GM15510 (cell line): ENCODE results near the gene MAP1S.

ENCODE experiments used
- POLR2A ChIP-seq: IDR thresholded peaks from 3 replicates; pipeline ENCODE4 v1.6.1; 2011; ENCODE audit warnings: borderline replicate concordance; ENCODE audit not compliant: insufficient read length; ENCODE audit errors: extremely low read depth

The MAP1S gene

DNA sequence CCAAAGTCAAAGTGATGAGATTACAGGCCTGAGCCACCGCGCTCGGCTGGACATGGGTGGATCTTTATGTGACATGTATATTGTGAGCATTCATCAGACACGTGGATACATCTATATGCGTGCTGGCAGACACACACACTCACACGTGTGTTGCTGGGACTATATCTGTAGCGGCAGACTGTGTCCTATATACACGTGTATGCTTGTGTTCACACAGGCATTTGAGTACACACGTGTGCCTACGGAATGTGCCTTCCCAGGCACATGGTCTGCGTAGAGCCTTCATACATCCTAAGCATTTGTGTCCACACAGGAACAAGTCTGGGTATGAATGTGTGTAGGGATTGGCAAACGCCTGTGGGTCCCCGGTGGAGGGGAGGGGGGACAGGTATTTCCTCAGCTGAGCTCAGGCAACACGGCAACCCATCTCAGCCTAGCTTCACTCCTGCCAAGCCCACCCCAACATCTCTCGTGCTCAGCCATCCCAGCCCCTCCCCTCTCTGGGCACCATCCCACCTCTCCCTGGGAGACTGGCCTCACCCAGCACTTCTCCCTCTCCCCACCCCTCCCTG is 33.7 kb upstream of the MAP1S start:
- TF ChIP-seq POLR2A, result no peak

DNA sequence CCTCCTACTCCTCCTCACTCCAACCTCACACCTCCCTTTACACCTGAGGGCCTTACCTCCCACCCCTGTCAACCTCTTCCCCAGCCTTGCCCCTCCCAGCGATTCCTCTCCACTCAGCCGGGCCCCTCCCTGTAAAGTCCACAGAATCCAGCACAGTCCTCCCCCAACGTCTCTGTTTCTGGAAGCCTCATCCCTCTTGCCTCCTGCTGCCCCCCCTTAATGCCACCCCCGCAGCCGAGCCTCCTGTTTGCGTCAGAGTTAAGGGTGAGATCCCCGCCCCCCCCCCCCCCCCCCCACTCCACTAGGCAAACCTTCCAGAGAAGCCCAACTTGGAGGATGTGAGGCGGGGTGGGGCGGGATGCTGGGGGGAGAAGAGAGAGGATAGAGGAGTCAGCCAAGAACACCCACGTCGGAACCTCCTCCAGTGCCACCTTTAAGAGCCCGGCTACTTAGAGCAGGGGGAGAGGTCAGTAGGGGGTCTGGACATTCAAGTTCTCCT is 33.2 kb upstream of the MAP1S start:
- no peak for TF ChIP-seq POLR2A

DNA sequence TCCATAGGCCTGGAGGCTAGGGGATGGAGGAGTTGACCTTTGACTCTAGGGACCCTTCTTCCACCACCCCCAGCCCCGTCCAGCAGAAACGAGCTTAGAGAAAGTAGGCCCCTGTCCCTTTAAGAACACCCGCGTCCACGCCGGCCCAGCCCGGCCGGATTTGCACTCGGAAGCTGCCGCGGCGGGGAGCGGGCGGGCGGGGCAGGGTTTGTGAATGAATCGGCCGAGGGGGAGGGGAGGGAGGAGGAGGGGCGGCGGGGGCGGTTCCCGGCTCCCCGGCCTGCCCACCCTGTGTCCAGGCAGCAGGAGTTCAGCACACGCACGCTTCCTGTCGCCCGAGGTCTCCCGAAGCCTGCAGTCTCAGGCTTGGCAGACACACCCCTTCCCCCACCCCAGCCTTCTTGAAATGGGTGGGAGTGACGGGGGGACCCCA is 32.7 kb upstream of the MAP1S start:
- no peak for TF ChIP-seq POLR2A

DNA sequence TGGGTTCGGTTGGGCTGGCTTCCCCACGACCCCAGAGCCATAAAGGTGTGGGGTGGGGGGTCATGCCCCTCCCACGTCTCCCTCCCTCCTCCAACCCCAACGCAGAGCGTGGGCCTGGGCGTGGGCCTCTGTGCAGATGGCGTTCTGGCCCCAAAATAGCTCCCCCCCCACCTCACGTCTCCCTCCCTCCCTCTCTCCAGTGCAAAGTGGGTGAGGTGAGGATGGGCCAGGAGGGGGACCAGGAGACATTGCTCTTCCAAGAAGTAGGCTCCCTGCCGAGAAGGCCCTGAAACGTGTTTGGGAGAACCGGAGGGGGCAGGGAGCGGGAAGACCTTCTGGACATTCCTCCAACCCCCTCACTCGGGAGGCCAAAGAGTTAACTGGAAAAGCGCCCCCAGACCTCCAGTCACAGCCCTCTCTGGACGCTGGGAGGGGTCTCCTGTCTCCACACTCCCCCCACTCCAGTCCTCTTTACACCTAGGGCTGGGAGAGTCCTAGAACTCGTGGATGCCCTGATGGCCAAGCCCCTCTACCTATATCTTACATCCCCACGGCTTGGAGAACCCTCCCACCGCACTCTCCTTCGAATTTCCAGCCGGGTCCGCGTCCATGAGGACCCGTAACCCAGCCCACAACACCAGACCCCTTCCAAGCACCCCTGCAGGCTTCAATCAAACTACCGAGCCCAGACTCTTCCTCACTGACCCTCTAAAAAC is 32.0 kb upstream of the MAP1S start:
- TF ChIP-seq POLR2A, result no peak

DNA sequence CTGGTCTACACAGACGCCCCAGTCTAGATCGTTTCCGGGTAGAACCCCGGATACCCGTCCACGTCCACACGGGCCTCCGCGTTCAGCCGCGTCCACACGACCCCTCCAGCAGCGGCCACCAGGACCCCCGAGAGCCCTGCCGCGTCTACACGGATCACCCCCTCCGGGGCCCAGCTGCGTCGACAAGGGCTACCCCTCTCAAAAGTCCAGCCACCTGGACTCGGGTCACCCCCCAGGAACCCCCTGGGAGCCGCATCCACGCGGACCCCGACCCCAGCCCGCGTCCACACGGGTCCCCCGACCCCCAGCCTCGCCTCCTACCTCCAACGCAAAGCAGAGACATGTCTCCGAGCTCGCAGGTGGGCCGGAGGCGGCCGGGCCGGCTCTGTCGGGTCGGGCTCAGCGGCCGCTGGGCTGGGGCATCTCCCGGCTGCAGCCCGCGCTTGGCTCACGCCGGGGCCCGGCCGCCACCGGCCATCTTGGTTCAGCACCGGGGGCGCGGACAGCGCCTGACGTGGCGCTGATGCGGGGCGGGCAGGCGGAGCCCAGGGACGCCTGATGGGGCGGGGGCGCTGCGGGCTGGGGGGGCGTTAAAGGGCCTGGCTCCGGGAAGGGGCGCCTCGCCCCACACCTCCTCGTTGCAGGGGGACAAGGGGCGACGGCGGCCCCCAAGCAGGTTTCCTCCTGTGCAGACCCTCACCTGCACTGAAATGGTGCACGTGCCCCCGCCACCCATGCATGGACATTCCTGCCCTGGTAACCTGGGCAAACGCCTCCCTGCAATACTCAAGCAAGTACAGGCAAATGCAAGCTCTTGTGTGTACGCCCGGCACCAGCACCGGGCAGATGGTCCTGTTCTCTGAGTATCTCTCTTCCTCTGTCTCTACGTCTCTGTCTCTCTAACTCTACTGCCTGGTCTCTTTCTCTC is 31.2 kb upstream of the MAP1S start, which contains the start of gene UNC13A:
TSS of gene UNC13A (minus strand) at position 498 of the 928 bp plus-strand sequence. CDS start at position 343, 155 bp downstream.
- TF ChIP-seq POLR2A, result no peak

DNA sequence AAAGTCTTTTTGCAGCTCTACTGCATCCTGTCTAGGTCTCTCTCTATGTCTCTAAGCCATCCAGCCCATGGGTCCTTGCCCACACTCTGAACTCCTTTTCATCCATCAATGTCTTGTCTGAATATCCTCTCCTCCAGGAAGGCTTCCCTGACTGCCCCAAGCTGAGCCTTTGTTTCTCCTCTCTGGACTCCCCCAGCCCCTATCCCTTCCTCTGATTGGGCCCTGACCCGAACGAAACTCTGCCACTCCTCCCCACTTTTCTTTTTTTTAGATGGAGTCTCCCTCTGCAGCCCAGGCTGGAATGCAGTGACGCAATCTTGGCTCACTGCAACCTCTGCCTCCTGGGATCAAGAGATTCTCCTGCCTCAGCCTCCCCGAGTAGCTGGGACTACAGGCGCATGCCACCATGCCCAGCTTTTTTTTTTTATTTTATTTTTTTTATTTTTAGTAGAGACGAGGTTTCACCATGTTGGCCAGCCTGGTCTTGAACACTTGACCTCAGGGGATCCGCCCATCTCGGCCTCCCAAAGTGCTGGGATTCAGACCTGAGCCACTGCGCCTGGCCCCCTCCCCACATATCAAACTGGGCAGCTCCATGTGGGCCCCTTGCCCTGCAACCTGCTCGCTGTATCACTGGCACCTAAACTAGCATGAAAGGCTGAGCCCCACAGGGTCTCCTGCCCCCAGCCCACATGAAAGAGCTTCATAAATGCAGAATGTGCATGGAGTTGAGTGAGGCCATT is 30.3 kb upstream of the MAP1S start:
- no peak for TF ChIP-seq POLR2A

DNA sequence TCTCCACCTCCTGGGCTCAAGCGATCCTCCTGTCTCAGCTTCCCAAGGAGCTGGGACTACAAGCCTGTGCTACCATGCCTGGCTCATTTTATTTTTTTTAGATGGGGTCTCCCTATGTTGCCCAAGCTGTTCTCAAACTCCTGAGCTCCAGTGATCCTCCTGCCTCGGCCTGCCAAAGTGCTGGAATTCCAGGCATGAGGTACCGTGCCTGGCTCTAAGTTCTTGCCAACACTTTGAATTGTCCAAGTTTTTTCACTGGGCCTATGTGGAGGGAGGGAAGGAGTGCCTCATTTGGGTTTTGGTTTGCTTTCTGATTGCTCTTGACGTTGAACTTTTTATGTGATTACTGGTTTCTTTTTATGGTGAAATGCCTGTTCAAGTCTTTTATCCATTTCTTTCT is 26.7 kb upstream of the MAP1S start:
- TF ChIP-seq POLR2A, result no peak

DNA sequence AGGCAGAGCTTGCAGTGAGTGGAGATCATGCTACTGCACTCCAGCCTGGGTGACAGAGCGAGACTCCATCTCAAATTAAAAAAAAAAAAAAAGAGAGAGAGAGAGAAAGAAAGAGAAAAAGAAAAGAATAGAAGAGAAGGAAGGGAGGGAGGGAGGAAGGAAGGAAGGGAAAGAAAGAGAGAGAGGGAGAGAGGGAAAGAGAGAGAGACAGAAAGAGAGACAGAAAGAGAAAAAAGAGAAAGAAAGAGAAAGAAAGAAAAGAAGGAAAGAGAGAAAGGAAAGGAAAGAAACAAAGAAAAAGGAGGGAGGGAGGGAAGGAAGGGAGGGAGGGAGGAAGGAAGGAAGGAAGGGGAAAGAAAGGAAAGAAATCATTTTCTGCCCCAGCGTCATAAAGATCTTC is 24.1 kb upstream of the MAP1S start:
- TF ChIP-seq POLR2A, result no peak

DNA sequence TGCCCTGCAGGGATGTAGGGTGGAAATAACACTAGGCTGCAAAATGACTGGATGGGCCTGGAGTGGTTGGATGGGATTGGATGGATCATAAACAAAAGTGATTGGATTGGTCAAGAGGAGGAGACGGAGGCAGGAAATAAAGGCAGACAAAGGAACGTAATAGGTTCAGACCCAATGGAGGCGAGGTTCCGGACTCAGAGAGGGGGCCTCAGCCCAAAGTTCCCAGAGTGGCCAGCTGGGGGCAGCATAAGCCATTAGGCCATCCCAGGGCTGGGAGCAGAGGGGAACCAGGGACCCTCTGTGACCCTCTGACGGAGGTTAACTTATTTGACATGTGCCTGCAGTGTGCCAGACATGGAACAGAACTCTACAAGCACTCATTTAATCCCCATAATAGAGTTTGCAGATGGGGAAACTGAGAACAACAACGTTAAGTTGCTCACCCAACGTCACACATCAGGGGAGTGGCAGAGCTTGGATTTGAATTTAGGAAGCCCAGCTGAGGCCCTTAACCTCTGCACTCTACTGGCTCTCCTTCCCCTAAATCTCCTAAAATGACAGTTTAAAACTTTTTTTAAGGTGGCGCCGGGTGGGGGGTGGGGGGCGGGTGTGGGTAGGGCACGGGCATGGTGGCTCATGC is 15.3 kb upstream of the MAP1S start:
- no peak for TF ChIP-seq POLR2A

DNA sequence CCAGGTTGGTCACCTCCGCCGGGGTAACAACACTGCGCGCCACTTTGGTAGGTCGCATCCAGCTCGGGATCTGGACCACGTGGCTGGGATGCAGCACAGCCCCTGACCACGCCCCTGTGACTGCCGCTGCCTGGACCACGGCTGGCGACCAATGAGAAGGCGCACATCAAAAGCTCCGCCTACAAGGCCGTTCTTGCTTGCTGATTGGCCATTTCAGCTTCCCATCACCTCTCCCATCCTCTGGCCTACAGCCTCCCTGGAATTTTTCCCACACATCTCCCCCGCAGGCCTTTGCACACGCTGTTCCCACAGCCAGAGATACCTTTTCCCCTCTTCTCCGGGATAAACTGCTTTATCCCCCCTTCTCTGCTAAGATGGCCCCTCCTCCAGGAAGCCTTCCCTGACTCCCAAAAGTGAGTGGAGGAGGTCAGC is 12.5 kb upstream of the MAP1S start:
- no peak for TF ChIP-seq POLR2A

DNA sequence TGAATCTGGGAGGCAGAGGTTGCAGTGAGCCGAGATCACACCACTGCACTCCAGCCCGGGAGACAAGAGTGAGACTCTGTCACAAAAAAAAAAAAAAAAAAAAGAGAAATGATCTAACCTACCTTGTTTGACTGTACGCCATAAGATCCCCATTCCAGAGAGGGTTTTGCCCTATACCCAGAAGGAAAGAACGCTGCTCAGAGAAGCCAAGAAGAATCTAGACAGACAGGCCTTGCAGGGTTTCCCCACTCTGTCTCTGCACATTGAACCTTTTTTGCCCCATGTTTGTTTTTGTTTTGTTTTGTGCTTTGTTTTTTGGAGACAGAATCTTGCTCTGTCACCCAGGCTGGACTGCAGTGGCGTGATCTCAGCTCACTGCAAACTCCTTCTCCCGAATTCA is 7.4 kb upstream of the MAP1S start:
- no peak for TF ChIP-seq POLR2A

DNA sequence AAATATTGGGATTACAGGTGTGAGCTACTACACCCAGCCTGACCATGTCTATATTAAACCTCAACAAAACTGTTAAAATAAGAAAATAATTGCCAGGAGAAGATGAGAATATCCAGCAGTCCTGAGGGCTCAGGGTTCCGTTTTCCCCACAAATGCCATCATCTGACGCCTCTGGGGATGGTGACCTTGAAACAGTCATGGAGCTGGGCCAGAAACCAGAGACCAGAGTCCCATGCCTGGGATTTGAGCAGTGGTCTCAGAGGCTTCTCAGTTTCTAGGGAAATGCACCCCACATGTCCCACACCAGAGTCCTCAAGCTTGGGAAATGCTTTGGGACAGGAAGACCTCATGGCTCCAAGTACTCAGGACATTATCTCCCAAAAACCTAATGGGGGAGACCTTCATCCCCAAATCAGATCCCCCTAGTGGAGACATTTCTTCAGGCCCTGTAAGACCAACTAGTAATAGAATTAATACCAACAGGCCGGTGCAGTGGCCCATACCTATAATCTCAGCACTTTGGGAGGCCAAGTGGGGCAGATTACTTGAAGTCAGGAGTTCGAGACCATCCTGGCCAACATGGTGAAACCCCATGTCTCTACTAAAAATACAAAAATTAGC is 2.9 kb upstream of the MAP1S start:
- TF ChIP-seq POLR2A, result no peak

DNA sequence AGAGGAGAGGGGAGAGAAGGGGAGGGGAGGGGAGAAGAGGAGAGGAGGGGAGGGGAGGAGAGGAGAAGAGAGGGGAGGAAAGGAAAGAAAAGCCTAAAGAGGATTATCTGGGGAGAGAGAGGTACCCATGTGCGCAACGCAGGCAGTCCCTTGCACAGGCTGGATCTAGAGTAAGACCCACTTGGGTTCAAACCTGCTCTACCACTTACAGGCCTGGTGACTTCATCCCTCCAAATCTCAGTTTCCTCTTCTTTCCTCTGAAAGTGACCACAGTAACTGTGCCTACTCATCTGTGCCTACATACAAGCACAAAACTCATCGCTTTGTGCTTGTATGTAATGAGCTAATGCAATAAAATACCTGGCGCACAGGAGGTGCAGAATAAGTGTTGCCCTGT is 732 bp upstream of the MAP1S start:
- TF ChIP-seq POLR2A, result no peak
